PC-9 (cell line): ENCODE data around the gene PFKFB3.

Experiments
- CTCF ChIP-seq: fragments of 200-600 bp; sonication (generic); conservative IDR thresholded peaks from 2 replicates; pipeline ENCODE4 v1.6.1; 2017; ENCODE audit warnings: mixed run types, antibody characterized with exemption, mild to moderate bottlenecking, moderate library complexity
- EZH2 ChIP-seq: fragments of 200-600 bp; sonication (generic); IDR thresholded peaks from 2 replicates; pipeline ENCODE4 v1.8.0; 2017; ENCODE audit warnings: antibody characterized with exemption, low read depth

DNA sequence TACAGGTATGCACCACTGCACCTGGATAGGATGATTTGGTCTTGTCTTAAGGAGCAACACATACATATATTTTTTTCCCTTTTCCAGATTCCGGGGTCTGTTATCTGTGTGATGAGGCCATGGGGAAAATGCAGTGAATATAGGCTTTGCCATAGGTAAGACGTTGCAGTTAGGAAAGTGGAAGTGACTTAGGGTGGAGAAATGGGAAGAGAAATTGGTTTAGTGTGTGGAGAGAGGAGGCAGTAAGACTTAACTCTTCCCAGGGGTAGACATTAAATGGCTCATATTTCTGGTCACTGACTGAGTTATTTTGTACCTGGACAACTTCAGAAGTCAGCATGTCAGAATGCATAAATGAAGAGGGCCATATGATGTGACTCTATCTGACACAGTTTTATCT lies 66.7 kb downstream of the PFKFB3 start:
- TF ChIP-seq CTCF, result no peak
- no peak for TF ChIP-seq EZH2
